A549 (cell line): Measurements from ENCODE around the gene UXS1. TPM values are rescaled to one million over a fixed set of nuclear protein-coding genes. Genes with fewer than 3 reads are reported as not detected.

ENCODE experiments used
- ATAC-seq, 2 experiments: fragments of 200-7000 bp in 1 of 2; fragments of >200 bp in 1 of 2; cut with Nextera tagmentation in 1 of 2; cut with Tn5 transposase in 1 of 2; 3 replicates each; pipeline versions ENCODE4 v1.8.0 to v1.9.1; 2018 to 2020; ENCODE audit warnings: mild to moderate bottlenecking in 1 of 2, moderate library complexity in 1 of 2
- CTCF ChIA-PET: fragments of 300-600 bp; sonication (Branson Sonifier 250); formaldehyde crosslinking; extraction: SDS; loops from one replicate; lab custom pipeline; 2021; ENCODE audit warnings: antibody characterized with exemption, inconsistent platforms; lab: Yijun Ruan, JAX
- POLR2A ChIA-PET: fragments of 350-600 bp; formaldehyde crosslinking; extraction: SDS; loops from one replicate; lab custom pipeline; 2021; ENCODE audit warnings: antibody characterized with exemption, inconsistent platforms; lab: Yijun Ruan, JAX
- DNase-seq, 2 experiments: peaks; one replicate each; pipeline versions ENCODE4 v3.0.0 to v3.0.0-alpha.2; 2011 to 2016; ENCODE audit warnings: low read depth in 1 of 2, low spot score in 1 of 2
- FAIRE-seq: peaks from 2 replicates; lab custom pipeline; 2011; peaks lifted over from hg19 to GRCh38; lab: Jason Lieb, UNC
- H3K27ac ChIP-seq, 2 experiments: fragments of >200 bp; sonication (Bioruptor Twin); formaldehyde crosslinking; 3 replicates each; pipeline ENCODE4 v1.5.1; 2016 to 2017
- H3K4me1 ChIP-seq: fragments of >200 bp; sonication (Bioruptor Twin); formaldehyde crosslinking; 3 replicates; pipeline ENCODE4 v1.6.1; 2016
- H3K4me2 ChIP-seq: fragments of >200 bp; sonication (Bioruptor Twin); formaldehyde crosslinking; 3 replicates; pipeline ENCODE4 v1.6.1; 2016
- H3K4me3 ChIP-seq: fragments of >200 bp; sonication (Bioruptor Twin); formaldehyde crosslinking; 3 replicates; pipeline ENCODE4 v1.5.1; 2016
- H3K9me3 ChIP-seq: fragments of >200 bp; sonication (Bioruptor Twin); formaldehyde crosslinking; 3 replicates; pipeline ENCODE4 v1.6.1; 2016
- BCL3 ChIP-seq: fragments of >200 bp; sonication (Bioruptor Twin); formaldehyde crosslinking; IDR thresholded peaks from 3 replicates; pipeline ENCODE4 v1.6.1; 2016
- CEBPB ChIP-seq, 2 experiments: fragments of >200 bp in 1 of 2; sonication (Bioruptor Twin) in 1 of 2; formaldehyde crosslinking in 1 of 2; IDR thresholded peaks; 2 replicates each; pipeline ENCODE4 v1.6.1; 2012 to 2016
- CHD4 ChIP-seq: fragments of 200-600 bp; sonication (generic); IDR thresholded peaks from 2 replicates; pipeline ENCODE4 v1.6.1; 2016; ENCODE audit warnings: antibody characterized with exemption, mild to moderate bottlenecking, borderline replicate concordance
- ELK1 ChIP-seq: fragments of 150-350 bp; IDR thresholded peaks from 2 replicates; pipeline ENCODE4 v1.6.1; 2014; ENCODE audit warnings: low read depth, mild to moderate bottlenecking, low read length
- FOXS1 ChIP-seq: fragments of 250-450 bp; sonication (Bioruptor Pico); IDR thresholded peaks from 2 replicates; pipeline ENCODE4 v1.5.0; 2020; ENCODE audit warnings: mild to moderate bottlenecking, moderate library complexity
- GATA3 ChIP-seq: IDR thresholded peaks from 2 replicates; pipeline ENCODE4 v1.6.1; 2012; ENCODE audit warnings: borderline replicate concordance
- HEYL ChIP-seq: fragments of 250-450 bp; sonication (Bioruptor Pico); IDR thresholded peaks from 2 replicates; pipeline ENCODE4 v1.8.0; 2021; ENCODE audit warnings: mild to moderate bottlenecking, moderate library complexity
- HOXB13 ChIP-seq: fragments of 250-450 bp; sonication (Bioruptor Pico); IDR thresholded peaks from 2 replicates; pipeline ENCODE4 v1.5.0; 2020; ENCODE audit warnings: low read depth, mild to moderate bottlenecking, moderate library complexity
- JUN ChIP-seq, 2 experiments: fragments of >200 bp; sonication (Bioruptor Twin); formaldehyde crosslinking; IDR thresholded peaks; 2 replicates in 1 of 2; 3 replicates in 1 of 2; pipeline ENCODE4 v1.6.1; 2016 to 2017
- MAX ChIP-seq: IDR thresholded peaks from 2 replicates; pipeline ENCODE4 v1.6.1; 2012
- MAZ ChIP-seq: fragments of 150-350 bp; IDR thresholded peaks from 2 replicates; pipeline ENCODE4 v1.6.1; 2014; ENCODE audit warnings: antibody characterized with exemption, low read depth, low read length, borderline replicate concordance
- MYC ChIP-seq: IDR thresholded peaks from 2 replicates; pipeline ENCODE4 v1.6.1; 2012; ENCODE audit warnings: mild to moderate bottlenecking, inconsistent platforms, low read length, improper control_type of control experiment, borderline replicate concordance
- PBX3 ChIP-seq: IDR thresholded peaks from 2 replicates; pipeline ENCODE4 v1.6.1; 2012
- PHF8 ChIP-seq: fragments of 200-600 bp; sonication (generic); IDR thresholded peaks from 2 replicates; pipeline ENCODE4 v1.6.1; 2016; ENCODE audit warnings: low read depth, mild to moderate bottlenecking, antibody characterized with exemption, moderate library complexity, borderline replicate concordance
- RCOR1 ChIP-seq: fragments of 150-350 bp; IDR thresholded peaks from 2 replicates; pipeline ENCODE4 v1.6.1; 2014; ENCODE audit warnings: antibody characterized with exemption, low read length, low read depth
- SREBF2 ChIP-seq: fragments of 450-650 bp; IDR thresholded peaks from 2 replicates; pipeline ENCODE4 v1.6.1; 2014; ENCODE audit warnings: mild to moderate bottlenecking, moderate library complexity
- TP53 ChIP-seq: fragments of 250-450 bp; sonication (Bioruptor Pico); IDR thresholded peaks from 2 replicates; pipeline ENCODE4 v1.5.0; 2021; ENCODE audit warnings: mild to moderate bottlenecking, moderate library complexity
- ZFP36 ChIP-seq: fragments of 450-650 bp; IDR thresholded peaks from 2 replicates; pipeline ENCODE4 v1.6.1; 2014; ENCODE audit warnings: borderline replicate concordance; ENCODE audit not compliant: partially characterized antibody
- WGBS: methylation state at CpG from one replicate; pipeline ENCODE4 v1.1.6; 2017; ENCODE audit errors: missing lambda C conversion rate; 5-methylcytosine and 5-hydroxymethylcytosine counted together
- polyA plus RNA-seq, 4 experiments: library from polyadenylated mRNA; depleted of rRNA in 3 of 4; stranded (reverse); fragments of >200 nt; fragmentation: RNase III in 1 of 4; extraction: RNeasy Plus Mini Kit Qiagen cat#74134 plus additional on column Dnase treatment in 1 of 4; gene quantifications; 2 replicates in 3 of 4; 3 replicates in 1 of 4; pipeline ENCODE4 v1.2.3, GENCODE V29; 2011 to 2017

The UXS1 gene
- polyA plus RNA-seq, 2 of the 4 experiments (the other 2 are of a cell fraction): 50.5 to 53.2 TPM

GRCh38 chr2:106195981-106196380 is 1.9 kb upstream of the UXS1 start:
- ChIA-PET POLR2A (no interaction called here), CTCF (interaction anchor here (1.2 to 1.3 kb wide), 2 partner anchors 7 to 12 kb away, joined by 3 to 4 read pairs; no protein-coding TSS in a partner anchor)
- H3K4me2 ChIP-seq: no peak overlapping the region
- H3K4me1 ChIP-seq: peaks cover 13% of the 10 kb centered on the region; the same call in 2 of the 3 replicates
- no peaks in the 10 kb centered on the region for H3K9me3 ChIP-seq
- DNase-seq (no peak), ATAC-seq (no peak), FAIRE-seq (no peak)
- TF ChIP-seq ELK1 (no peak), MAZ (no peak), JUN (IDR thresholded peaks at IDR 0.05) (no peak), TP53 (no peak), BCL3 (no peak), FOXS1 (CRISPR knock-in tag) (no peak)
- H3K27ac ChIP-seq: no peak overlapping the region
- H3K4me3 ChIP-seq: no peak overlapping the region
- 74% methylated on average over 6 of the region's 6 CpGs for WGBS

- Histone ChIP-seq H3K4me2 (peak overlapping the region; percentile 78), H3K27ac (no peak overlapping the region), H3K9me3 (no peaks in the 10 kb centered on the region), H3K4me1 (peaks cover 13% of the 10 kb centered on the region; the same call in 2 of the 3 replicates), H3K4me3 (no peak overlapping the region)
- DNase-seq: no peak
- ChIA-PET CTCF (interaction anchor here (0.6 to 1.3 kb wide), 5 partner anchors 8 to 513 kb away, joined by 3 to 4 read pairs (median 3); no protein-coding TSS in a partner anchor), POLR2A (no interaction called here)
- no peak for FAIRE-seq
- no peak for ATAC-seq
- 69% methylated on average over 6 of the region's 6 CpGs for WGBS
- TF ChIP-seq GATA3: no peak
- TF ChIP-seq PBX3: no peak
- no peak for TF ChIP-seq SREBF2
- no peak for TF ChIP-seq CHD4
- TF ChIP-seq CEBPB (IDR thresholded peaks at IDR 0.05): no peak
- no peak for TF ChIP-seq ZFP36
- TF ChIP-seq MYC: no peak
- no peak for TF ChIP-seq PHF8
Observed at GRCh38 chr2:106195456-106195855, 1.4 kb upstream of the UXS1 start.

GRCh38 chr2:106193690-106193976 is 468 bp downstream of the UXS1 start:
- TF ChIP-seq HOXB13 (CRISPR knock-in tag) (no peak), RCOR1 (no peak), HEYL (no peak), MAX (peak; percentile 2; the same call in 1 of the 2 replicates)
- ChIA-PET CTCF (no interaction called here), POLR2A (no interaction called here)
- no CpG with 5 or more reads among the region's 37 CpGs for WGBS
- ATAC-seq: peak in 1 of 2 experiments; percentile 57; a peak in 4 of 6 replicates
- DNase-seq: no peak
- Histone ChIP-seq H3K4me1 (peaks cover 22% of the 10 kb centered on the region; the same call in 2 of the 3 replicates), H3K27ac (peak overlapping the region; percentile 85 to 92), H3K4me2 (peak overlapping the region; percentile 86), H3K9me3 (no peaks in the 10 kb centered on the region), H3K4me3 (peak overlapping the region; percentile 91)
- FAIRE-seq: no peak
